ENCODE results near the gene KEAP1.

GRCh38 chr19:10491472-10492047 lies 11.6 kb downstream of the KEAP1 start:
- TF ChIP-seq ZNF274 (IDR thresholded peaks at IDR 0.05; ENCODE audit: low read depth, low read length) (no peak), YY1 (IDR thresholded peaks at IDR 0.05; ENCODE audit: insufficient read depth, insufficient read length) (no peak), SUZ12 (IDR thresholded peaks at IDR 0.05; ENCODE audit: extremely low read depth, insufficient read depth, insufficient read length) (no peak)

Measured in NT2/D1 (cell line).